Body of pancreas (tissue), 4 donors: Measurements from ENCODE around the gene SNX11. TPM values are rescaled to one million over a fixed set of nuclear protein-coding genes. Genes with fewer than 3 reads are reported as not detected.
"Not testable (repeated sequence)": the region's sequence is repeated elsewhere in the genome, so short reads cannot be mapped to it uniquely, and the experiment has no call there.

Source experiments
- ATAC-seq: fragments of 150-250 bp; one replicate; pipeline ENCODE4 v1.9.1; 2016
- DNase-seq, 4 donors: peaks; one replicate each; pipeline ENCODE4 v3.0.0-alpha.2; 2019
- H3K27ac ChIP-seq, 4 donors: fragments of 200-600 bp; sonication (generic); 1 replicate in 3 of 4; 2 replicates in 1 of 4; pipeline versions ENCODE4 v1.5.1 to v1.6.1; 2016 to 2019; ENCODE audit warnings: mild to moderate bottlenecking in 1 of 4, mixed read lengths in 1 of 4, moderate library complexity in 1 of 4
- H3K27me3 ChIP-seq, 2 donors: fragments of 200-600 bp; sonication (generic); one replicate each; pipeline ENCODE4 v1.6.0; 2016; ENCODE audit warnings: mild to moderate bottlenecking in 1 of 2
- H3K36me3 ChIP-seq, 2 donors: fragments of 200-600 bp; sonication (generic); replicated peaks in 1 of 2; 2 replicates each; pipeline ENCODE4 v1.5.1; 2016; ENCODE audit warnings: low read depth in 2 of 2; ENCODE audit not compliant: insufficient read depth in 1 of 2
- H3K4me1 ChIP-seq: fragments of 200-600 bp; sonication (generic); one replicate; pipeline ENCODE4 v1.6.0; 2016
- H3K4me3 ChIP-seq, 2 donors: fragments of 200-600 bp; sonication (generic); 1 replicate in 1 of 2; 2 replicates in 1 of 2; pipeline ENCODE4 v1.5.1; 2016 to 2019
- H3K9me3 ChIP-seq, 3 donors: fragments of 200-600 bp; sonication (generic); 1 replicate in 2 of 3; 2 replicates in 1 of 3; pipeline ENCODE4 v1.5.1; 2016
- POLR2A ChIP-seq, 3 donors: fragments of 450-650 bp; IDR thresholded peaks; one replicate each; pipeline ENCODE4 v1.6.1; 2016; ENCODE audit warnings: antibody characterized with exemption in 3 of 3, mild to moderate bottlenecking in 2 of 3
- WGBS, 2 donors: methylation state at CpG; one replicate each; pipeline ENCODE4 v1.1.5; 2017; 5-methylcytosine and 5-hydroxymethylcytosine counted together
- intact Hi-C: fragments of 100-400 bp; cut with DNase I; formaldehyde crosslinking; loops from one replicate; pipeline ENCODE4 v1.15.1; 2023
- total RNA-seq, 2 donors: library from RNA; depleted of rRNA; stranded (reverse); fragments of >200 nt; gene quantifications; one replicate each; pipeline ENCODE4 v1.1.0, GENCODE V29; 2016
- TF ChIP-seq, protein P1 (sequence below), 7 experiments: fragments of 450-650 bp in 4 of 7; fragments of 200-600 bp in 3 of 7; sonication (generic) in 3 of 7; IDR thresholded peaks; one replicate each; pipeline ENCODE4 v1.5.1; 2016 to 2019; ENCODE audit warnings: antibody characterized with exemption in 7 of 7

The SNX11 gene
- total RNA-seq, 2 donors from 2014 or later, result 5.4 to 10.9 TPM

DNA sequence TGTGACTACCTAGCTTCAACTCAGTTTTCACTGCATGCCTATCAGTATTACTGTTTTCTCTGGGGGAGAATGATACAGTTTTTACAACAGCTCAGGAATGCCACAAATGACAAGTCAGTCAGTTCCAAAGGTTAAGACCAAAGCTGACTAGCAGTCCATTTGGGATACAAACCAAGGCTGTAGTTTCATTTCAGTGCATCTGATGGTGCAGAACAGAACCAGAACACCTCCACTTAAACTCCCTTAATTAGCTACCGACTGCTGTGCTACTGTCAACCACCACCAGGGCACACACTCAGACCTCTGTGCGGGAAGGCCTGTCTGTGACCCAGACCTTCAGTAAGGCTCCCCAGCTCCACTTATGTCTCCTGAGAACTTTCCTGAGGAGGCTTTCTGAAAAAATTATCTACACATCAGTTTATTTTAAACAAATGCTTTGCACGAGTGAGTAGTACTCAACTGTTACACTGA, 39.0 kb upstream of the SNX11 start:
- no peak overlapping the region for H3K27ac ChIP-seq
- TF ChIP-seq POLR2A (IDR thresholded peaks at IDR 0.05), result no peak
- TF ChIP-seq, protein P1, sequence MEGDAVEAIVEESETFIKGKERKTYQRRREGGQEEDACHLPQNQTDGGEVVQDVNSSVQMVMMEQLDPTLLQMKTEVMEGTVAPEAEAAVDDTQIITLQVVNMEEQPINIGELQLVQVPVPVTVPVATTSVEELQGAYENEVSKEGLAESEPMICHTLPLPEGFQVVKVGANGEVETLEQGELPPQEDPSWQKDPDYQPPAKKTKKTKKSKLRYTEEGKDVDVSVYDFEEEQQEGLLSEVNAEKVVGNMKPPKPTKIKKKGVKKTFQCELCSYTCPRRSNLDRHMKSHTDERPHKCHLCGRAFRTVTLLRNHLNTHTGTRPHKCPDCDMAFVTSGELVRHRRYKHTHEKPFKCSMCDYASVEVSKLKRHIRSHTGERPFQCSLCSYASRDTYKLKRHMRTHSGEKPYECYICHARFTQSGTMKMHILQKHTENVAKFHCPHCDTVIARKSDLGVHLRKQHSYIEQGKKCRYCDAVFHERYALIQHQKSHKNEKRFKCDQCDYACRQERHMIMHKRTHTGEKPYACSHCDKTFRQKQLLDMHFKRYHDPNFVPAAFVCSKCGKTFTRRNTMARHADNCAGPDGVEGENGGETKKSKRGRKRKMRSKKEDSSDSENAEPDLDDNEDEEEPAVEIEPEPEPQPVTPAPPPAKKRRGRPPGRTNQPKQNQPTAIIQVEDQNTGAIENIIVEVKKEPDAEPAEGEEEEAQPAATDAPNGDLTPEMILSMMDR (IDR thresholded peaks at IDR 0.05), result peak in 1 of 7 experiments; percentile 13
- no peak for DNase-seq
- 70 to 78% methylated on average over 3 of the region's 3 CpGs for WGBS, 2 donors
- ATAC-seq, result peak; percentile 12
- intact Hi-C loops, result no loop called here
- H3K36me3 ChIP-seq, result peaks cover 0 to 6% of the 10 kb centered on the region in 2 donors
- no peak overlapping the region for H3K4me3 ChIP-seq
- H3K27me3 ChIP-seq, result no peaks in the 10 kb centered on the region
- peaks cover 12% of the 10 kb centered on the region for H3K4me1 ChIP-seq
- H3K9me3 ChIP-seq, result no peaks in the 10 kb centered on the region

DNA sequence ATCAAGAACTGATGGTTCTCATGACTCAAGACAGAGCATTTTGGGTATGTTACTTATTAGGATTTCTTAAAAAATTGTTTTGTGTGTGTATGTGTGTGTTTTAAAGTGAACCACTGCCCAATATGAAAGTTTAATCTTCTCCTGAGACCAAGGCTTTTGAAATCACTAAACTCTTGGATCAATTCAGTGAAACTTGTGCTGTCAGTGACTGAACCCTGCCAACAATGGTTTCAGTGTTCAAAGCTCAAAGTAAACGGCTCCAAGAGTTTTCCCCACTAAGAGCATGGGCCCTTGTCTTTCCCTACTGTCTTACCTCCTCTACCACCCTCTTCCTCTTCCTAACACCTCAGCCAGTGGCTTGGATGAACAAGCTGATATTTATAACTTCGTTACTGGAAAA, 37.4 kb upstream of the SNX11 start:
- H3K36me3 ChIP-seq, result peaks cover 0 to 4% of the 10 kb centered on the region in 2 donors
- DNase-seq (no peak), ATAC-seq (no peak)
- H3K27ac ChIP-seq, result no peak overlapping the region
- H3K4me3 ChIP-seq, result no peak overlapping the region
- TF ChIP-seq POLR2A (IDR thresholded peaks at IDR 0.05), result no peak
- TF ChIP-seq, protein P1 (IDR thresholded peaks at IDR 0.05), result no peak
- intact Hi-C loops, result loop anchor here (5.0 kb wide), 1 partner anchor 38 kb away; no protein-coding TSS in a partner anchor
- 40 to 62% methylated on average over 2 of the region's 2 CpGs for WGBS, 2 donors
- no peaks in the 10 kb centered on the region for H3K9me3 ChIP-seq
- H3K4me1 ChIP-seq, result peaks cover 4% of the 10 kb centered on the region
- H3K27me3 ChIP-seq, result no peaks in the 10 kb centered on the region

DNA sequence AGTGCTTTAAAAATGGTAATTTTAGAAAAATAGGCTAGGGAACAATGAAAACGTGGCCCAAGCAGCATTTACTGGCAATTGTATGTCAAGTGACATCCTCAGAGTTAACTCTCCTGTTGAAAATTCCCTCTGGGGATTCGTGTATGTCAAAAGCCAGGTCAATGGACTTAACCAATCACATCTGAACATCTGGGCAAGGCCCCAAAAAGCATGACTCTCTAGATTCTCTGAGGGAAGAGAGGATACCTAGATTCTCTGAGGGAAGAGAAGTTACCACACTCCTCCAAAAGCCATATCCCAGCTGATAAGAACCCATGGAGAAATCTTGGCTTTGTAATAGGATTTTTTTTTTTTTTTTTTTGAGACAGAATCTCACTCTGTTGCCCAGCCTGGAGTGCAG, 35.9 kb upstream of the SNX11 start:
- no peak for ATAC-seq
- 56 to 72% methylated on average over 2 of the region's 2 CpGs for WGBS, 2 donors
- no peak for DNase-seq
- no peak overlapping the region for H3K4me3 ChIP-seq
- peaks cover 0 to 6% of the 10 kb centered on the region in 2 donors for H3K36me3 ChIP-seq
- H3K9me3 ChIP-seq, result no peaks in the 10 kb centered on the region
- H3K27me3 ChIP-seq, result no peaks in the 10 kb centered on the region
- H3K27ac ChIP-seq, result no peak overlapping the region
- no peaks in the 10 kb centered on the region for H3K4me1 ChIP-seq
- no peak for TF ChIP-seq POLR2A (IDR thresholded peaks at IDR 0.05)
- TF ChIP-seq, protein P1 (IDR thresholded peaks at IDR 0.05), result no peak
- intact Hi-C loops, result loop anchor here (5.0 kb wide), 1 partner anchor 39 kb away; no protein-coding TSS in a partner anchor

DNA sequence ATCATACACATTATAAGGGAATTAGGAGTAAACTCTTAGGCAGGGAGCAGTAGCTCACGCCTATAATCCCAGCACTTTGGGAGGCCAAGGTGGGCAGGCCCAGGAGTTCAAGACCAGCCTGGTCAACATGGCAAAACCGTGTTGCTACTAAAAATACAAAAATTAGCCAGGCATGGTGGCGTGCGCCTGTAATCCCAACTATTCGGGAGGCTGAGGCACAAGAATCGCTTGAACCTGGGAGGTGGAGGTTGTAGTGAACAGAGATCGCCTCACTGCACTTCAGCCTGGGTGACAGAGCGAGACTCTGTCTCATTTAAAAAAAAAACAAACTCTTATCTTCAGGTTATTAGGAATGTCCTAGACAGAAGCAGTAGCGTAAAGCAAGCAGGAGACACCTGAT, 34.8 kb upstream of the SNX11 start:
- H3K4me1 ChIP-seq, ATAC-seq, H3K9me3 ChIP-seq, H3K27ac ChIP-seq, H3K4me3 ChIP-seq, DNase-seq, H3K36me3 ChIP-seq, H3K27me3 ChIP-seq: not testable (repeated sequence)
- WGBS, 2 donors, result 90 to 92% methylated on average over 9 of the region's 9 CpGs
- intact Hi-C loops, result loop anchor here (5.0 kb wide), 1 partner anchor 41 kb away; no protein-coding TSS in a partner anchor

DNA sequence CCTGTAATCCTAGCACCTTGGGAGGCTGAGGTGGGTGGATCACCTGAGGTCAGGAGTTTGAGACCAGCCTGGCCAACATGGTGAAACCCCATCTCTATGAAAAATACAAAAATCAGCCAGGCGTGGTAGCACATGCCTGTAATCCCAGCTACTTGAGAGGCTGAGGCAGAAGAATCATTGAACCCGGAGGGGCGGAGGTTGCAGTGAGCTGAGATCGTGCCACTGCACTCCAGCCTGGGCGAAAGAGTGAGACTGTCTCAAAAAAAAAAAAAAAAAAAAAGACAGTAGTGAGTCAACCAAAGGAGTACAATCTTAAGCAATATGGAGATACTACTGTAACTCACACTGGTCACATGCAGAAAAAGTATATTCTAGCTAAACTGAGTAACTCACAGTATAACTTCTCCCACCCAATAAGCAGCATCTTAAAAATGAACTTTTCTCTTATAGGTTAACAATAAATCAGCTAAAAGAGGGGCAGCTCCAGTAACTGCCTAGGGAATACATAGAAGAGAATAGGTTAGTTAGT, 33.9 kb upstream of the SNX11 start:
- intact Hi-C loops, result loop anchor here (5.0 kb wide), 1 partner anchor 41 kb away; no protein-coding TSS in a partner anchor
- not testable (repeated sequence) for H3K27ac ChIP-seq, H3K36me3 ChIP-seq, H3K4me3 ChIP-seq, H3K27me3 ChIP-seq, H3K9me3 ChIP-seq, H3K4me1 ChIP-seq, ATAC-seq, DNase-seq
- WGBS, 2 donors, result 93 to 94% methylated on average over 5 of the region's 5 CpGs
